ENCODE results near the gene RIBC1.
"Not testable (repeated sequence)": the region's sequence is repeated elsewhere in the genome, so short reads cannot be mapped to it uniquely, and the experiment has no call there.

RIBC1 gene

DNA sequence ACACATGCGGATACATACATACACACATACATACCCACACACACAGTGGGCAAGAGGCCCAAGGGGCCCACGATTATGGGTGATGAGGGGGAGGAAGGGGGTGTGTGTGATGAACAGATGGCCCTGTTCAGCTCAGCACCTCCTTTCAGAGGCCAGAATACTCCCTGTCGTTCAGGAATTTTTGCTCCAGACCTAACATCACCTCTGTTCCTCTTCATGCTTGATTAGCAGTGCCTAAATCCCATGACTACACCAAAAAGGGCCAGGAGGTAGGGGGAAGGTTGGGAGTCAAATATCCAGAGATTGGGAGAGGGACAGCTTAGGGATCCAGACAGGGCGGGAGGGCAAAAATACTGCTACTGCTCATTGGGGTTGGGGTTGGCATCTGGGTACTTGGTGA, 42.9 kb upstream of the RIBC1 start:
- H3K27ac ChIP-seq, result no peak overlapping the region
- no peak for DNase-seq (ENCODE audit: low spot score)
- H3K4me3 ChIP-seq, result no peak overlapping the region
- TF ChIP-seq, protein P1, sequence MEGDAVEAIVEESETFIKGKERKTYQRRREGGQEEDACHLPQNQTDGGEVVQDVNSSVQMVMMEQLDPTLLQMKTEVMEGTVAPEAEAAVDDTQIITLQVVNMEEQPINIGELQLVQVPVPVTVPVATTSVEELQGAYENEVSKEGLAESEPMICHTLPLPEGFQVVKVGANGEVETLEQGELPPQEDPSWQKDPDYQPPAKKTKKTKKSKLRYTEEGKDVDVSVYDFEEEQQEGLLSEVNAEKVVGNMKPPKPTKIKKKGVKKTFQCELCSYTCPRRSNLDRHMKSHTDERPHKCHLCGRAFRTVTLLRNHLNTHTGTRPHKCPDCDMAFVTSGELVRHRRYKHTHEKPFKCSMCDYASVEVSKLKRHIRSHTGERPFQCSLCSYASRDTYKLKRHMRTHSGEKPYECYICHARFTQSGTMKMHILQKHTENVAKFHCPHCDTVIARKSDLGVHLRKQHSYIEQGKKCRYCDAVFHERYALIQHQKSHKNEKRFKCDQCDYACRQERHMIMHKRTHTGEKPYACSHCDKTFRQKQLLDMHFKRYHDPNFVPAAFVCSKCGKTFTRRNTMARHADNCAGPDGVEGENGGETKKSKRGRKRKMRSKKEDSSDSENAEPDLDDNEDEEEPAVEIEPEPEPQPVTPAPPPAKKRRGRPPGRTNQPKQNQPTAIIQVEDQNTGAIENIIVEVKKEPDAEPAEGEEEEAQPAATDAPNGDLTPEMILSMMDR (IDR thresholded peaks at IDR 0.05), result no peak

DNA sequence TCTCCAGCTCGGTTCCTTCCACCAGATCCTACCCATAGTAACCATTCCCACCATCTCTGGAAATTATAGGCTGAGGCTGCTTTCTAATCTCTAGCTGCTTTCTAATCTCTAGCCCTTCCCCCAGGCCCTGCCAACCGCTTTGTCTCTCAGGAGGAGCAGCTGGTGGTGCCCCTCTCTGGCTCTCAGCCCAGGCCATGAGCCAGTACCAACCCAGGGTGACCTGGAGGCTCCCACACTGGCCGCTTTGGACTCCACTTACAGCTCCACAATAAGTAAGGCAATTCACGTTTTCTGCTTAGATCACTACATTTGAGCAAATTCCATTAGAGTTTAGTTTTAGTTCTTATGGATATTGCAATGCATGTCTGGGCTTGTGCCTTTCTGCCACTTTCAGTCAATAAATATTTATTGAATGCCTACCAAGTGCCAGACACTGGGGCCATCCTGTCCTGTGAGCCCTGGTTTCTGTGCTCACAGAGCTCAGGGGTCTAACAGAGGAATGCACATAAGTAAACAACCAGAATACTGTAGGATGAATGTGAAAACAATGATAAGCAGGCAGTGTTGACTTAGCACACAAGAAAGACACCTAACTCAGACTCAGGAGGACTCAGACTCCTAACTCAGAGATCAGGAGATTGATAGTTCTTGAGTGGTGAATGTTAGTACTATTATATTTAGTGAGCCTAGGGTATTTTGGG, 39.1 kb upstream of the RIBC1 start:
- no peak for DNase-seq (ENCODE audit: low spot score)
- Histone ChIP-seq H3K4me3 (no peak overlapping the region), H3K27ac (no peak overlapping the region)
- TF ChIP-seq, protein P1 (IDR thresholded peaks at IDR 0.05), result no peak

DNA sequence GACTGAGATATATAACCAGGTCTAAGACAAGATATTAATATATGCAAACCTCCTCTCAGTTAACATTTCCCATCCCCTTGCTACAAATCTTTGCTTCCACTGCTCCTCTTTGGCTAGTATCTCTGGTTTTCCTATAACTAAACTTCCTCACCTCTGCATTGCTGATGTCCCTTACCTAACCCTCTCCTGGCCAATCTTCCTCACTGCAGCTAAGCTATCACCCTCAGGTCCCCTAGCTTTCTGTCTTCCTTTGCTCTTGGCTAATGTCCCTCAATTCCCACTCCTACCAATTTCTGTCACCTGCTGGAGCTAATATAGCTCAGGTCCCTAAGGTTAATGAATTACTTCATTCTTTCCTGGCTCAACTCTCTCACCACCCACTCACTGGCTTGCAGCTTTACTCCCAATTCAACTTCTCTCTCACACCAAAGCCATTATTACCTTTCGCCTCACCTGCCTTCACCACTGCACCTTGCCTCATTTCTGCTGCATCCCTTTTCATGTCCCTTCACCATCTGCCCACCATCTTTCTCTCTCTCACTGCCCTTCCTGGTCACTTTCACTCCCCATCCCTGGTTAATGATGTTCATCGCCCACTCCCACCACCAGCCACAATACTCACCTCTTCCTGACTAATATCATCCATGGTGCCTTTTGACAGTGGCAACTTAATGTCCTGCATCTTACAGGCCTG, 26.9 kb upstream of the RIBC1 start:
- DNase-seq (ENCODE audit: low spot score), result no peak
- no peak overlapping the region for H3K4me3 ChIP-seq
- TF ChIP-seq, protein P1 (IDR thresholded peaks at IDR 0.05), result no peak
- H3K27ac ChIP-seq, result no peak overlapping the region

DNA sequence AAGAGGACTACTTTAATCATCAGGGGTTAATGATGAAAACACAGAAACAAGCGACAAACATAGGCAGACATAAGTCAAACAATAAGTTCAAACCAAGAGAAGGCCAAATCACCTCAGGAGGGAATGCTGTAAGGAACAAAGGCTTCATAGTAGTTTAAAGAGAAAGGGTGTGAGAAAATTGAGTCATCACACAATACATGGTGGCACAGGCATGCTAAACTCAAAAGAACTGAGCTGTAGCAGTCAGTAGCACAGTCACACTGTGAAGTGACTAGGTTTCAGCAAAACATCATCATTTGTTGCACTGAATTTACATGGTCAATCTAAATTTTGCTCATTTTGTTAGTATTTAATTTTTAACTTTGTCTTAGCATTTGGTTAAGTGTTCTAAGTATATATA, 24.5 kb upstream of the RIBC1 start:
- TF ChIP-seq, protein P1 (IDR thresholded peaks at IDR 0.05), result no peak
- H3K4me3 ChIP-seq, result no peak overlapping the region
- no peak overlapping the region for H3K27ac ChIP-seq
- DNase-seq (ENCODE audit: low spot score), result no peak

DNA sequence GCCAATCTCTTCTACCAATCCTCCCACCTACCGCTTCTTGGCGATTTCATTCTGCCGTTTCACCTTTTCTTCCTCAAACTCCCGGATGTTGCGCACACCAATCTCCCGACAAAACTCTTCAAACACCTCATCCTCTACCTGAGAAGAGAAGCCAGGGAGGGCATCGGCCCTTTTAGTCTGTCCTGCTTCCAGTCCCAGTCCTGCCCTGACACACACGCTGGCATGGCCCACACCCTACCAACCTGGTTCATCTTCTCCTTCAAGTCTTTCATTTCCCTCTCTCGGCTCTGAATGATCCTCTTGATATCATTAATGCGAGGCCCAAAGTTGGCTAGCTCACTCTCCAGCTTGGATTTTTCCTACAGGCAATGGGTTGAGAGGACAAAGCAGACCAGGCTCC, 19.1 kb upstream of the RIBC1 start:
- TF ChIP-seq, protein P1 (IDR thresholded peaks at IDR 0.05), result no peak
- no peak overlapping the region for H3K27ac ChIP-seq
- no peak for DNase-seq (ENCODE audit: low spot score)
- H3K4me3 ChIP-seq, result no peak overlapping the region

DNA sequence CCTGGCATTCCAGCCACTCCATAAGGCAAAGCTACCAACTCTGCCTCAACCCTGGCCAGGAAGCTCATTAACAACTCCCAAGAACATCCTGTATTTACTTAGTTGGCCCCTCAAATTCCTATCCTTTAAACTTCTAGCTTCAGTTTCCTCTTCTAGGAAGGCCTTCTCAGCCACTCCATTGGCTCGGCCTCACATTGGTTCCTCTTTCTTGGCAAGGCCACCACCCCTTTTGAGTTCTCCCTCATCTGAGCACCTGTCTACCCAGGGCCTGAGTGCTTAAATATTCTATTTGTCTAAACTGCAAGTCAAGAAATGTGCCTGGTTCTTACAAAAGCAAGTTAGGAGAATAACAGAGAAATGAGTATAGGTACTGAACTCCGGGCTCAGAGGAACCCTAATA, 10.2 kb upstream of the RIBC1 start:
- no peak overlapping the region for H3K27ac ChIP-seq
- TF ChIP-seq, protein P1 (IDR thresholded peaks at IDR 0.05), result no peak
- no peak overlapping the region for H3K4me3 ChIP-seq
- no peak for DNase-seq (ENCODE audit: low spot score)

DNA sequence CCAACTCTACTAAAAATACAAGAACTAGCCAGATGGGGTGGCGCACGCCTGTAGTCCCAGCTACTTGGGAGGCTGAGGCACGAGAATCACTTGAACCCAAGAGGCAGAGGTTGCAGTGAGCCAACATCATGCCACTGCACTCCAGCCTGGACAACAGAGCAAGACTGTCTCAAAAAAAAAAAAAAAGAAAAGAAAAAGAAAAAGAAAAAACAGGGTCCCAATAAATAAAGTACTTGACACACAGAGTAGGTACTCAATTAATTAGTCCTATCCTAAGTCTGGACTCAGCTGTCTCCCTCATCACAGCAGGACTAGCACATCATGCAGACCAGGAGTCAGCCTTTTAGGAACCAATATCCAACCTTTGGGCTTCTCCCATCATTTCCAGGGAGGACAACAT, 2.3 kb upstream of the RIBC1 start:
- not testable (repeated sequence) for DNase-seq (ENCODE audit: low spot score); H3K27ac ChIP-seq; H3K4me3 ChIP-seq
